WTC11 (cell line): ENCODE measurements around the gene CHRNB2. TPM values are rescaled to one million over a fixed set of nuclear protein-coding genes. Genes with fewer than 3 reads are reported as not detected.
A peak's percentile ranks its signal among the peaks of the same experiment; 100 is the strongest.

Source experiments
- ATAC-seq: fragments of 200-7000 bp; cut with Tn5 transposase; 2 replicates; pipeline ENCODE4 v1.10.0; 2021; ENCODE audit warnings: mild to moderate bottlenecking, moderate library complexity
- CTCF ChIA-PET: fragments of 300-600 bp; sonication (Branson Sonifier 250); formaldehyde crosslinking; loops from one replicate; lab custom pipeline; 2021; ENCODE audit warnings: antibody characterized with exemption; lab: Charles Lee
- POLR2A ChIA-PET: fragments of 350-600 bp; sonication (Branson Sonifier 250); formaldehyde crosslinking; loops from one replicate; lab custom pipeline; 2021; ENCODE audit warnings: antibody characterized with exemption; lab: Charles Lee
- DNase-seq: peaks from one replicate; pipeline ENCODE4 v3.0.0; 2021; ENCODE audit warnings: low spot score
- H3K27ac Mint-ChIP-seq: 2 replicates; pipeline ENCODE4 v1.8.0; 2021; ENCODE audit warnings: mixed read lengths
- H3K27me3 Mint-ChIP-seq: 2 replicates; pipeline ENCODE4 v1.8.0; 2021; ENCODE audit warnings: low read depth, mild to moderate bottlenecking, moderate library complexity, mixed read lengths
- H3K36me3 Mint-ChIP-seq: 2 replicates; pipeline ENCODE4 v1.8.0; 2021; ENCODE audit warnings: mixed read lengths
- H3K4me1 Mint-ChIP-seq: 2 replicates; pipeline ENCODE4 v1.8.0; 2022; ENCODE audit warnings: mixed read lengths
- H3K4me3 Mint-ChIP-seq: 2 replicates; pipeline ENCODE4 v1.8.0; 2021; ENCODE audit warnings: mild to moderate bottlenecking, moderate library complexity, mixed read lengths
- H3K9me3 Mint-ChIP-seq: 2 replicates; pipeline ENCODE4 v1.8.0; 2021; ENCODE audit warnings: mixed read lengths
- ESRRA ChIP-seq: sonication (generic); formaldehyde crosslinking; IDR thresholded peaks from 2 replicates; pipeline ENCODE4 v1.8.1; 2022; ENCODE audit warnings: mild to moderate bottlenecking, missing genetic modification reagents, borderline replicate concordance
- IRF1 ChIP-seq: sonication (generic); formaldehyde crosslinking; IDR thresholded peaks from 2 replicates; pipeline ENCODE4 v1.8.0; 2023; ENCODE audit warnings: missing genetic modification reagents
- NFE2L1 ChIP-seq: sonication (generic); formaldehyde crosslinking; IDR thresholded peaks from 2 replicates; pipeline ENCODE4 v1.8.1; 2023; ENCODE audit warnings: missing genetic modification reagents
- PRDM15 ChIP-seq: sonication (generic); formaldehyde crosslinking; IDR thresholded peaks from 2 replicates; pipeline ENCODE4 v1.8.0; 2022; ENCODE audit warnings: missing genetic modification reagents
- SP1 ChIP-seq: sonication (generic); formaldehyde crosslinking; conservative IDR thresholded peaks from 2 replicates; pipeline ENCODE4 v1.8.1; 2022; ENCODE audit warnings: missing genetic modification reagents
- ZNF219 ChIP-seq: sonication (generic); formaldehyde crosslinking; IDR thresholded peaks from 2 replicates; pipeline ENCODE4 v1.8.0; 2023; ENCODE audit warnings: missing genetic modification reagents, mild to moderate bottlenecking, borderline replicate concordance
- ZNF263 ChIP-seq: sonication (generic); formaldehyde crosslinking; IDR thresholded peaks from 2 replicates; pipeline ENCODE4 v1.8.1; 2022; ENCODE audit warnings: low read depth, mild to moderate bottlenecking, moderate library complexity, missing genetic modification reagents
- ZNF425 ChIP-seq: fragments of 250-450 bp; sonication (Bioruptor Pico); conservative IDR thresholded peaks from 2 replicates; pipeline ENCODE4 v1.9.0; 2021; ENCODE audit warnings: mild to moderate bottlenecking
- total RNA-seq: library from RNA; stranded (reverse); gene quantifications from 3 replicates; pipeline ENCODE4 v1.2.3, GENCODE V29; 2021
- TF ChIP-seq, protein P1 (sequence below): fragments of 250-450 bp; sonication (Bioruptor Pico); IDR thresholded peaks from 2 replicates; pipeline ENCODE4 v1.9.0; 2021; ENCODE audit warnings: mild to moderate bottlenecking
- TF ChIP-seq, protein P2 (sequence below): sonication (generic); formaldehyde crosslinking; IDR thresholded peaks from 2 replicates; pipeline ENCODE4 v1.8.1; 2023; ENCODE audit warnings: mild to moderate bottlenecking, missing genetic modification reagents, moderate library complexity
- TF ChIP-seq, protein P3 (sequence below): sonication (generic); formaldehyde crosslinking; IDR thresholded peaks from 2 replicates; pipeline ENCODE4 v1.8.1; 2022; ENCODE audit warnings: low read depth, missing genetic modification reagents, borderline replicate concordance

CHRNB2 gene
- total RNA-seq, 1 experiment from 2014 or later = 1.7 TPM

- TF ChIP-seq, protein P1, sequence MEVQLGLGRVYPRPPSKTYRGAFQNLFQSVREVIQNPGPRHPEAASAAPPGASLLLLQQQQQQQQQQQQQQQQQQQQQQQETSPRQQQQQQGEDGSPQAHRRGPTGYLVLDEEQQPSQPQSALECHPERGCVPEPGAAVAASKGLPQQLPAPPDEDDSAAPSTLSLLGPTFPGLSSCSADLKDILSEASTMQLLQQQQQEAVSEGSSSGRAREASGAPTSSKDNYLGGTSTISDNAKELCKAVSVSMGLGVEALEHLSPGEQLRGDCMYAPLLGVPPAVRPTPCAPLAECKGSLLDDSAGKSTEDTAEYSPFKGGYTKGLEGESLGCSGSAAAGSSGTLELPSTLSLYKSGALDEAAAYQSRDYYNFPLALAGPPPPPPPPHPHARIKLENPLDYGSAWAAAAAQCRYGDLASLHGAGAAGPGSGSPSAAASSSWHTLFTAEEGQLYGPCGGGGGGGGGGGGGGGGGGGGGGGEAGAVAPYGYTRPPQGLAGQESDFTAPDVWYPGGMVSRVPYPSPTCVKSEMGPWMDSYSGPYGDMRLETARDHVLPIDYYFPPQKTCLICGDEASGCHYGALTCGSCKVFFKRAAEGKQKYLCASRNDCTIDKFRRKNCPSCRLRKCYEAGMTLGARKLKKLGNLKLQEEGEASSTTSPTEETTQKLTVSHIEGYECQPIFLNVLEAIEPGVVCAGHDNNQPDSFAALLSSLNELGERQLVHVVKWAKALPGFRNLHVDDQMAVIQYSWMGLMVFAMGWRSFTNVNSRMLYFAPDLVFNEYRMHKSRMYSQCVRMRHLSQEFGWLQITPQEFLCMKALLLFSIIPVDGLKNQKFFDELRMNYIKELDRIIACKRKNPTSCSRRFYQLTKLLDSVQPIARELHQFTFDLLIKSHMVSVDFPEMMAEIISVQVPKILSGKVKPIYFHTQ (CRISPR knock-in tag) = no peak
- TF ChIP-seq ZNF219 (CRISPR knock-in tag) (no peak), PRDM15 (CRISPR knock-in tag) (no peak), SP1 (CRISPR knock-in tag) (0 out of 2 replicates have a peak, but pooled peaks have one; percentile 50), ESRRA (CRISPR knock-in tag) (no peak), NFE2L1 (CRISPR knock-in tag) (no peak), IRF1 (CRISPR knock-in tag) (no peak)
- TF ChIP-seq, protein P2, sequence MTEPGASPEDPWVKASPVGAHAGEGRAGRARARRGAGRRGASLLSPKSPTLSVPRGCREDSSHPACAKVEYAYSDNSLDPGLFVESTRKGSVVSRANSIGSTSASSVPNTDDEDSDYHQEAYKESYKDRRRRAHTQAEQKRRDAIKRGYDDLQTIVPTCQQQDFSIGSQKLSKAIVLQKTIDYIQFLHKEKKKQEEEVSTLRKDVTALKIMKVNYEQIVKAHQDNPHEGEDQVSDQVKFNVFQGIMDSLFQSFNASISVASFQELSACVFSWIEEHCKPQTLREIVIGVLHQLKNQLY (CRISPR knock-in tag) = no peak
- TF ChIP-seq, protein P3, sequence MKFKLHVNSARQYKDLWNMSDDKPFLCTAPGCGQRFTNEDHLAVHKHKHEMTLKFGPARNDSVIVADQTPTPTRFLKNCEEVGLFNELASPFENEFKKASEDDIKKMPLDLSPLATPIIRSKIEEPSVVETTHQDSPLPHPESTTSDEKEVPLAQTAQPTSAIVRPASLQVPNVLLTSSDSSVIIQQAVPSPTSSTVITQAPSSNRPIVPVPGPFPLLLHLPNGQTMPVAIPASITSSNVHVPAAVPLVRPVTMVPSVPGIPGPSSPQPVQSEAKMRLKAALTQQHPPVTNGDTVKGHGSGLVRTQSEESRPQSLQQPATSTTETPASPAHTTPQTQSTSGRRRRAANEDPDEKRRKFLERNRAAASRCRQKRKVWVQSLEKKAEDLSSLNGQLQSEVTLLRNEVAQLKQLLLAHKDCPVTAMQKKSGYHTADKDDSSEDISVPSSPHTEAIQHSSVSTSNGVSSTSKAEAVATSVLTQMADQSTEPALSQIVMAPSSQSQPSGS (CRISPR knock-in tag) = no peak
These were observed 42.1 kb downstream of the CHRNB2 start (continued) for GRCh38 chr1:154609398-154610380.

DNA sequence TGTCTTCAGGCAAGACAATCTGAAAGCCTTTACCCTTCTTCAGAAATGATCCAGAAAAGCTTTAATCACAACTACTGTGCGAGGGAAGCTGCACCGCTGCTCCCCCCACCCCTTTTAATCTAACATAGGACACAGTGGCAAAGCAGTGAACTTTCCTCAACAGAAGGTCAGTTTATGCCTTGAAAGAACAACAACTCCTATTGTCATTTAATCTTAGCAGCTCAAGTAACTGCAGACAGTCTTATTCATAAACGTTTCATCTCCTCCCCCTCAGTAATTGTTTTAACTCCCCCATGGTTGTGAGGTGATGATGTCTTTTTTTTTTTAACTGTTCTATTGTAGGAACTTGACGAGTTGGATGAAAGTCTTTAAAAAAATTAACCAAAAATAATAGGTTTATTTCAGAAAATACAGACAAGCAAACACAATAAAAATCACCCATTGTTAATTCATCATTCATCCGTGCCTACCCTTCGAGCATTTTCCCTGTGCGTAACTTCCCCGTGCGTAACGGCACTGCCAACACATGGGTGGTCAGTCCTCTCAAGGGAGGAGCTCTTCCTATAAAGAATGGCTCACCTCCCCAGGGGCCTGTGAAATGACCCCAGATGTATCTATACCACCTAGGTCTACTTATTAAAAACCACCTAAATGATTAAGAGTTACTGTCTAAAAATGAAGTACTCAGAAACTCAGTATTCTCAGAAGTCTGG is 43.7 kb downstream of the CHRNB2 start:
- H3K4me3 Mint-ChIP-seq = peak overlapping the region; percentile 60
- H3K9me3 Mint-ChIP-seq = no peaks in the 10 kb centered on the region
- peaks cover 67% of the 10 kb centered on the region for H3K4me1 Mint-ChIP-seq
- no peaks in the 10 kb centered on the region; the same call in 1 of the 2 replicates for H3K27me3 Mint-ChIP-seq
- ATAC-seq (peak; percentile 2; the same call in 1 of the 2 replicates), DNase-seq (no peak)
- POLR2A ChIA-PET = interaction anchor here (0.6 to 2.2 kb wide), 5 partner anchors 12 to 52 kb away, joined by 3 to 7 read pairs (median 3); no protein-coding TSS in a partner anchor
- peak overlapping the region; percentile 99 for H3K27ac Mint-ChIP-seq
- no peaks in the 10 kb centered on the region for H3K36me3 Mint-ChIP-seq
- CTCF ChIA-PET = interaction anchor here (0.6 to 1.2 kb wide), 7 partner anchors 13 to 362 kb away, joined by 3 to 9 read pairs (median 4); partner anchors contain the start of gene CHRNB2
- no peak for TF ChIP-seq ZNF425
- TF ChIP-seq ZNF263 (CRISPR knock-in tag) = no peak
